ENCODE data around the gene SLC5A10. TPM values are rescaled to one million over a fixed set of nuclear protein-coding genes. Genes with fewer than 3 reads are reported as not detected.
A peak's percentile ranks its signal among the peaks of the same experiment; 100 is the strongest.
"Not testable (repeated sequence)": the region's sequence is repeated elsewhere in the genome, so short reads cannot be mapped to it uniquely, and the experiment has no call there.

The SLC5A10 gene
- total RNA-seq, 4 donors from 2014 or later = 0.31 to 1.5 (median 0.94) TPM

GRCh38 chr17:19041871-19042270 is 89.9 kb downstream of the SLC5A10 start:
- not testable (repeated sequence) for H3K4me3 ChIP-seq, H3K36me3 ChIP-seq, H3K4me1 ChIP-seq, H3K9me3 ChIP-seq, H3K27me3 ChIP-seq, H3K27ac ChIP-seq
- no CpG with 5 or more reads among the region's 10 CpGs for WGBS
- DNase-seq (ENCODE audit: low spot score in 2 of 2) = peak in 1 of 2 donors; percentile 32

DNA sequence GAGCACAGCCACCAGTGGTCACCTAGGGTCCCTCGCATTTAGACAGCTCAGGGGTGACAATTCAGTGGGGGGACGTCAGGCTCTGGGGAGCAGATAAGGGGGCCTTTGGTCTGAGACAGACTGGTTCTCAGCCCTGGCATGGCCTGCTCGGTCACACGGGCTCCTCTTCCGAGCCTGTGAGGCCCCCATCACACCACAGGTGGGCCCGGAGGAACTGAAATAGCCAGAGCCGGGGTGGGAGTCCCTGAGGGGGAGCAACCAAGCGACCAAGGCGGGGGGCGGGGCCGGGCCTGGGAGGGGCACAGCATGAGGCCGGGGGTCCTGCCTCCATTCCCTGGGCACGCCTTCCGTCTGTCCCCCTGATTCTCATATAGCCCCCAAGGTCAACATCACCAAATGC is 90.4 kb downstream of the SLC5A10 start:
- not testable (repeated sequence) for H3K4me1 ChIP-seq; H3K9me3 ChIP-seq; H3K27ac ChIP-seq; DNase-seq (ENCODE audit: low spot score in 2 of 2); H3K4me3 ChIP-seq; H3K36me3 ChIP-seq; H3K27me3 ChIP-seq
- WGBS = no CpG with 5 or more reads among the region's 14 CpGs

- not testable (repeated sequence) for H3K36me3 ChIP-seq; DNase-seq (ENCODE audit: low spot score in 2 of 2); H3K4me3 ChIP-seq; H3K4me1 ChIP-seq; H3K27ac ChIP-seq; H3K9me3 ChIP-seq; H3K27me3 ChIP-seq
- WGBS = no CpG with 5 or more reads among the region's 8 CpGs
These were observed 91.1 kb downstream of the SLC5A10 start for GRCh38 chr17:19043032-19043431.

DNA sequence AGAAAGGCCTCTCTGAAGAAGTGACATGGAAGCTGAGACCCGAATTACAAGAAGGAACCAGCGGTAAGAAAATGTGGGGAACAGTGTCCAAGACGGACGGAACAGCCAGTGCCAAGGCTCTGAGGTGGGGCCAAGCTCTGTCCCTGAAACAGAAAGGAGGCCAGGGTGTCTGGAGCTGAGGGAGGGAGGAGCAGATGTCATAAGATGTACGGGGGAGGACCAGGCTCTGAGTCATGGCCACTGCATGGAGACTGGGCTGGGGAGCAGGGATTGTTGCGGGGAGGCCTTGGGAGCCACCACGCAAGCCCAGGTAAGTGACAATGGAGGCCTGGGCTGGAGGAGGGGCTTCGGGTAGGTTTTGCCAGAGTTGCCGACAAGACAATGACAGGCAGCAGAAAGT is 92.7 kb downstream of the SLC5A10 start:
- H3K36me3 ChIP-seq; H3K4me1 ChIP-seq; H3K9me3 ChIP-seq; H3K27me3 ChIP-seq; DNase-seq (ENCODE audit: low spot score in 2 of 2); H3K27ac ChIP-seq; H3K4me3 ChIP-seq: not testable (repeated sequence)
- WGBS = no CpG with 5 or more reads among the region's 9 CpGs

GRCh38 chr17:19046782-19047375 is 94.9 kb downstream of the SLC5A10 start, which contains the start of gene GRAP:
Gene GRAP (minus strand): TSS chr17:19046957. CDS start chr17:19046926, 31 bp downstream.
- WGBS = no CpG with 5 or more reads among the region's 12 CpGs
- not testable (repeated sequence) for H3K9me3 ChIP-seq; DNase-seq (ENCODE audit: low spot score in 2 of 2)

GRCh38 chr17:19047510-19047909 is 95.5 kb downstream of the SLC5A10 start:
- not testable (repeated sequence) for H3K9me3 ChIP-seq, H3K27me3 ChIP-seq, H3K4me1 ChIP-seq, H3K36me3 ChIP-seq, H3K27ac ChIP-seq, H3K4me3 ChIP-seq
- WGBS = 100% methylated on average over 3 of the region's 7 CpGs
- peak in 1 of 2 donors; percentile 37 for DNase-seq (ENCODE audit: low spot score in 2 of 2)

More at GRCh38 chr17:19046782-19047375, 94.9 kb downstream of the SLC5A10 start, which contains the start of gene GRAP:
- not testable (repeated sequence) for H3K27ac ChIP-seq, H3K4me3 ChIP-seq, H3K36me3 ChIP-seq, H3K4me1 ChIP-seq, H3K27me3 ChIP-seq

DNA sequence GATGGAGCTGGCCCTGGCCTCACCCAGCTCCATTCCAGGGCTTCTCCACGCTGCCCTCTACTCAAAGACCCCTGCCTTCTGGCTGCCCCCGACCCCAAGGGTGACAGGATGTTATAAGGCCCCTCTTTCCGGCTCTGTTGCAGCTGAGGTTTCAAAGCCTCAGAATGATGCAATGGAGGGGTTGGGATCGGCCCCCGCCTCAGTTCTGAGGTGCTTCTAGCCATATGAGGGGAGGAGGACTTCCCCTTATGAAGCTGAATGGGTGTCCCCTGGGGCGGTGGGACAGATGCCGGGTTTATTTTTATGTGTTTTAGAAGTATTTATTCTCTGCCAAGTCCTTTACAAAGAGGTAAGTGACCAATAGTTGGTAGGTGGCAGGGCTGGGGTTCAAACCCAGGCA is 96.9 kb downstream of the SLC5A10 start:
- H3K27me3 ChIP-seq; H3K36me3 ChIP-seq; DNase-seq (ENCODE audit: low spot score in 2 of 2); H3K9me3 ChIP-seq; H3K27ac ChIP-seq; H3K4me3 ChIP-seq; H3K4me1 ChIP-seq: not testable (repeated sequence)
- no CpG with 5 or more reads among the region's 7 CpGs for WGBS

GRCh38 chr17:19055447-19055846 is 103.5 kb downstream of the SLC5A10 start:
- WGBS = no CpG with 5 or more reads among the region's 12 CpGs
- not testable (repeated sequence) for DNase-seq (ENCODE audit: low spot score in 2 of 2); H3K27ac ChIP-seq; H3K9me3 ChIP-seq; H3K4me3 ChIP-seq; H3K36me3 ChIP-seq; H3K27me3 ChIP-seq; H3K4me1 ChIP-seq

DNA sequence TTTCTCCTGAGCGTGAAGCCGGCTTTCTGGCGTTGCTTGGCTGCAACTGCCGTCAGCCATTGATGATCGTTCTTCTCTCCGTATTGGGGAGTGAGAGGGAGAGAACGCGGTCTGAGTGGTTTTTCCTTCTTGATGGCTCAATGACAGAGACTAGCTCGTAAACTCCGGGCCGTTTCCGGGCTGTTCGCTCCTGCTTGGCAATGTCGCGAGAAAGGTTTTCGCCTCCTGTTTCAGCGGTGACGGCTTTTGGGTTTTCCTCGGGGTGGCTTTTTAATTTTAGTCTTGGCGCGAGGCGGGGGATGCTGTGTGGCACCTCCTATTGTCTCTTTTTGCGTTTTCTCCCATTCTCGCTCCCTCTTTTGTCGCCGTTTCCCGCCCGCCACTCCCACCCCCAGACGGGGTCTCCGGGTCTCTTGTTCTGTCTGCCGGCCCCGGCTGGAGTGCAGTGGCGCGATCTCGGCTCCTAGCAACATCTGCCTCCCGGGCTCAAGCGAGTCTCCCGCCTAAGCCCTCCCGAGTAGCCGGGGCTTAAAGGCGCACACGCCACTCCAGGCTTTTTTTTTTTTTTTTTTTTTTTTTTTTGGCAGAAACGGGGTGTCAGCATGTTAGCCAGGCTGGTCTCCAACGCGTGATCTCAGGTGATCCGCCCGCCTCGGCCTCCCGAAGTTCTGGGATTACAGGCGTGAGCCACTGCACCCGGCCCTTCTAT is 110.2 kb downstream of the SLC5A10 start:
- DNase-seq (ENCODE audit: low spot score in 2 of 2) = peak; percentile 54 to 79
- H3K4me3 ChIP-seq, H3K36me3 ChIP-seq, H3K4me1 ChIP-seq, H3K9me3 ChIP-seq, H3K27me3 ChIP-seq, H3K27ac ChIP-seq: not testable (repeated sequence)
- WGBS = under 1% methylated on average over 19 of the region's 51 CpGs

GRCh38 chr17:19062718-19063325 is 110.9 kb downstream of the SLC5A10 start:
- not testable (repeated sequence) for H3K27me3 ChIP-seq; DNase-seq (ENCODE audit: low spot score in 2 of 2); H3K4me3 ChIP-seq; H3K27ac ChIP-seq; H3K4me1 ChIP-seq; H3K9me3 ChIP-seq; H3K36me3 ChIP-seq
- WGBS = no CpG with 5 or more reads among the region's 20 CpGs
